DLD1 (cell line): Measurements from ENCODE around the gene CROCC2.
"Not testable (repeated sequence)": the region's sequence is repeated elsewhere in the genome, so short reads cannot be mapped to it uniquely, and the experiment has no call there.

ENCODE experiments used
- in situ Hi-C: cut with HindIII; loops from 2 replicates; pipeline ENCODE4 v1.10.0; 2017; ENCODE audit warnings: low sequenced_read_pairs

CROCC2 gene

GRCh38 chr2:240964704-240965295 lies 58.7 kb downstream of the CROCC2 start:
- in situ Hi-C loops: no loop called here

GRCh38 chr2:240965296-240965904 lies 59.3 kb downstream of the CROCC2 start:
- in situ Hi-C loops: no loop called here

- in situ Hi-C loops: no loop called here
These were observed 59.8 kb downstream of the CROCC2 start for GRCh38 chr2:240965905-240966456.

GRCh38 chr2:240966457-240966905 lies 60.3 kb downstream of the CROCC2 start:
- in situ Hi-C loops: no loop called here

- in situ Hi-C loops: no loop called here
These were observed 61.0 kb downstream of the CROCC2 start for GRCh38 chr2:240966906-240967680.

GRCh38 chr2:240967681-240968621 lies 61.8 kb downstream of the CROCC2 start:
- in situ Hi-C loops: no loop called here

- in situ Hi-C loops: no loop called here
These were observed 62.8 kb downstream of the CROCC2 start for GRCh38 chr2:240968731-240969624.

- in situ Hi-C loops: no loop called here
These were observed 64.0 kb downstream of the CROCC2 start for GRCh38 chr2:240970104-240970503.

GRCh38 chr2:240970816-240971215 lies 64.7 kb downstream of the CROCC2 start:
- in situ Hi-C loops: no loop called here

- in situ Hi-C loops: no loop called here
These were observed 66.1 kb downstream of the CROCC2 start for GRCh38 chr2:240972201-240972600.

GRCh38 chr2:240972636-240973521 lies 66.7 kb downstream of the CROCC2 start:
- in situ Hi-C loops: no loop called here

GRCh38 chr2:240974771-240975572 lies 68.8 kb downstream of the CROCC2 start:
- in situ Hi-C loops: no loop called here

- in situ Hi-C loops: not testable (repeated sequence)
These were observed 69.8 kb downstream of the CROCC2 start for GRCh38 chr2:240975903-240976302.

- in situ Hi-C loops: no loop called here
These were observed 75.1 kb downstream of the CROCC2 start for GRCh38 chr2:240981280-240981679.

- in situ Hi-C loops: no loop called here
These were observed 76.0 kb downstream of the CROCC2 start for GRCh38 chr2:240981871-240982800.

GRCh38 chr2:240982821-240983281 lies 76.7 kb downstream of the CROCC2 start:
- in situ Hi-C loops: no loop called here
